Occipital lobe (tissue), 2 donors: ENCODE results near the gene PRDM4. TPM values are rescaled to one million over a fixed set of nuclear protein-coding genes. Genes with fewer than 3 reads are reported as not detected.
A peak's percentile ranks its signal among the peaks of the same experiment; 100 is the strongest.

Experiments
- DNase-seq: peaks from one replicate; lab custom pipeline; 2025; lab: John Stamatoyannopoulos, UW
- total RNA-seq: library from RNA; depleted of rRNA; stranded (reverse); fragments of >200 nt; gene quantifications from one replicate; pipeline ENCODE4 v1.2.3, GENCODE V29; 2014

PRDM4 gene
- total RNA-seq: 19.7 TPM

- peak; percentile 90 for DNase-seq
These were observed at the start of gene PRDM4 for GRCh38 chr12:107760809-107761501. Gene PRDM4, minus strand, starts transcription at chr12:107761137. Its CDS starts 622 bp downstream, at chr12:107760515.

GRCh38 chr12:107807471-107808150 is 46.7 kb upstream of the PRDM4 start:
- DNase-seq: no peak

GRCh38 chr12:107805488-107806180 is 44.7 kb upstream of the PRDM4 start:
- DNase-seq: no peak

- DNase-seq: no peak
These were observed 42.2 kb upstream of the PRDM4 start for GRCh38 chr12:107803092-107803491.

GRCh38 chr12:107801150-107801549 is 40.2 kb upstream of the PRDM4 start:
- DNase-seq: no peak

- no peak for DNase-seq
These were observed 37.6 kb upstream of the PRDM4 start for GRCh38 chr12:107798580-107798979.

- DNase-seq: no peak
These were observed 33.5 kb upstream of the PRDM4 start for GRCh38 chr12:107794451-107794850.

GRCh38 chr12:107791465-107792089 is 30.6 kb upstream of the PRDM4 start:
- no peak for DNase-seq

- DNase-seq: no peak
These were observed 27.9 kb upstream of the PRDM4 start for GRCh38 chr12:107788690-107789458.

- DNase-seq: no peak
These were observed 27.3 kb upstream of the PRDM4 start for GRCh38 chr12:107788281-107788680.

- no peak for DNase-seq
These were observed 22.8 kb upstream of the PRDM4 start for GRCh38 chr12:107783406-107784376.

- no peak for DNase-seq
These were observed 21.1 kb upstream of the PRDM4 start for GRCh38 chr12:107782067-107782466.

GRCh38 chr12:107780298-107780697 is 19.4 kb upstream of the PRDM4 start:
- DNase-seq: no peak

GRCh38 chr12:107779077-107779831 is 18.3 kb upstream of the PRDM4 start:
- DNase-seq: no peak

- no peak for DNase-seq
These were observed 17.6 kb upstream of the PRDM4 start for GRCh38 chr12:107778383-107779025.

GRCh38 chr12:107776171-107776570 is 15.2 kb upstream of the PRDM4 start:
- no peak for DNase-seq

GRCh38 chr12:107775093-107775721 is 14.3 kb upstream of the PRDM4 start:
- DNase-seq: no peak

GRCh38 chr12:107774349-107775029 is 13.6 kb upstream of the PRDM4 start, which contains the start of gene ASCL4:
Gene ASCL4, plus strand, starts transcription at chr12:107774704. Its CDS starts 515 bp downstream, at chr12:107775219.
- no peak for DNase-seq
